ENCODE measurements around the gene G2E3.

DNA sequence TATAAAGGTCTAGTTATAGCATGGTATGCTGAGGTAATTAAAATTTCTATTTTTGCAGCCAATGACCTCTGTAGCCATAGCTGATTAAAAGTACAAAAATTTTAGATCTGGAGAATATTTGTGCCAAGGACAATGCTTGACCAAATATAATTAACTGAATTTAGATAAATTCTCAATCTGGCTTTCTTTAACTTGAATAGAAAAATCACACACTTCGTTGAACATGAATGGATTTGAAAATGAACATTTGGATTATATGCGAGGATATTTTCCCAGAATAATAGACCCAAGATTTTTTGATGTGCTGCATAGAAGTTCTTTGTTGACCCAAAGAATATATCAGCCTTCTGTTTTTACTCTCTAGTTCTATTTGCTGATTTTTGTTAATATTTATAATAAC lies 38.4 kb upstream of the G2E3 start:
- TF ChIP-seq POLR2A (IDR thresholded peaks at IDR 0.05) (no peak), POLR2AphosphoS5 (IDR thresholded peaks at IDR 0.05) (no peak)
- TF ChIP-seq, protein P1, sequence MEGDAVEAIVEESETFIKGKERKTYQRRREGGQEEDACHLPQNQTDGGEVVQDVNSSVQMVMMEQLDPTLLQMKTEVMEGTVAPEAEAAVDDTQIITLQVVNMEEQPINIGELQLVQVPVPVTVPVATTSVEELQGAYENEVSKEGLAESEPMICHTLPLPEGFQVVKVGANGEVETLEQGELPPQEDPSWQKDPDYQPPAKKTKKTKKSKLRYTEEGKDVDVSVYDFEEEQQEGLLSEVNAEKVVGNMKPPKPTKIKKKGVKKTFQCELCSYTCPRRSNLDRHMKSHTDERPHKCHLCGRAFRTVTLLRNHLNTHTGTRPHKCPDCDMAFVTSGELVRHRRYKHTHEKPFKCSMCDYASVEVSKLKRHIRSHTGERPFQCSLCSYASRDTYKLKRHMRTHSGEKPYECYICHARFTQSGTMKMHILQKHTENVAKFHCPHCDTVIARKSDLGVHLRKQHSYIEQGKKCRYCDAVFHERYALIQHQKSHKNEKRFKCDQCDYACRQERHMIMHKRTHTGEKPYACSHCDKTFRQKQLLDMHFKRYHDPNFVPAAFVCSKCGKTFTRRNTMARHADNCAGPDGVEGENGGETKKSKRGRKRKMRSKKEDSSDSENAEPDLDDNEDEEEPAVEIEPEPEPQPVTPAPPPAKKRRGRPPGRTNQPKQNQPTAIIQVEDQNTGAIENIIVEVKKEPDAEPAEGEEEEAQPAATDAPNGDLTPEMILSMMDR (IDR thresholded peaks at IDR 0.05): no peak
